Measurements from ENCODE around the gene COL2A1. TPM values are rescaled to one million over a fixed set of nuclear protein-coding genes. Genes with fewer than 3 reads are reported as not detected.

Gene COL2A1
- total RNA-seq, 1 donor from 2014 or later: 3.8 TPM

GRCh38 chr12:47983541-47984115 is 20.6 kb downstream of the COL2A1 start:
- no peak overlapping the region for H3K4me3 ChIP-seq (ENCODE audit: low read depth, low read length)
- no peak for TF ChIP-seq CTCF (IDR thresholded peaks at IDR 0.05; ENCODE audit: insufficient read depth, low read length, poor library complexity, severe bottlenecking)
- H3K36me3 ChIP-seq (ENCODE audit: control insufficient read depth, insufficient read depth, low read length): no peaks in the 10 kb centered on the region
- no peak for DNase-seq (ENCODE audit: low read depth)
- peaks cover 14% of the 10 kb centered on the region for H3K27me3 ChIP-seq (ENCODE audit: control insufficient read depth, insufficient read depth, low read length)

GRCh38 chr12:47982770-47983169 is 21.5 kb downstream of the COL2A1 start:
- TF ChIP-seq CTCF (IDR thresholded peaks at IDR 0.05; ENCODE audit: insufficient read depth, low read length, poor library complexity, severe bottlenecking): no peak
- no peaks in the 10 kb centered on the region for H3K36me3 ChIP-seq (ENCODE audit: control insufficient read depth, insufficient read depth, low read length)
- peaks cover 19% of the 10 kb centered on the region for H3K27me3 ChIP-seq (ENCODE audit: control insufficient read depth, insufficient read depth, low read length)
- no peak for DNase-seq (ENCODE audit: low read depth)
- H3K4me3 ChIP-seq (ENCODE audit: low read depth, low read length): no peak overlapping the region

GRCh38 chr12:47982311-47982710 is 22.0 kb downstream of the COL2A1 start:
- no peak for DNase-seq (ENCODE audit: low read depth)

GRCh38 chr12:47981496-47982260 is 22.6 kb downstream of the COL2A1 start:
- DNase-seq (ENCODE audit: low read depth): no peak
- Histone ChIP-seq H3K4me3 (ENCODE audit: low read depth, low read length) (no peak overlapping the region), H3K36me3 (ENCODE audit: control insufficient read depth, insufficient read depth, low read length) (no peaks in the 10 kb centered on the region), H3K27me3 (ENCODE audit: control insufficient read depth, insufficient read depth, low read length) (peaks cover 16% of the 10 kb centered on the region)
- TF ChIP-seq CTCF (IDR thresholded peaks at IDR 0.05; ENCODE audit: insufficient read depth, low read length, poor library complexity, severe bottlenecking): no peak

More at GRCh38 chr12:47982311-47982710, 22.0 kb downstream of the COL2A1 start:
- Histone ChIP-seq H3K36me3 (ENCODE audit: control insufficient read depth, insufficient read depth, low read length) (no peaks in the 10 kb centered on the region), H3K27me3 (ENCODE audit: control insufficient read depth, insufficient read depth, low read length) (peaks cover 16% of the 10 kb centered on the region), H3K4me3 (ENCODE audit: low read depth, low read length) (no peak overlapping the region)
- TF ChIP-seq CTCF (IDR thresholded peaks at IDR 0.05; ENCODE audit: insufficient read depth, low read length, poor library complexity, severe bottlenecking): no peak

- no peak for TF ChIP-seq CTCF (IDR thresholded peaks at IDR 0.05; ENCODE audit: insufficient read depth, low read length, poor library complexity, severe bottlenecking)
- Histone ChIP-seq H3K27me3 (ENCODE audit: control insufficient read depth, insufficient read depth, low read length) (peaks cover 16% of the 10 kb centered on the region), H3K4me3 (ENCODE audit: low read depth, low read length) (no peak overlapping the region), H3K36me3 (ENCODE audit: control insufficient read depth, insufficient read depth, low read length) (no peaks in the 10 kb centered on the region)
- DNase-seq (ENCODE audit: low read depth): no peak
Observed at GRCh38 chr12:47980779-47981495, 23.3 kb downstream of the COL2A1 start.
